HepG2 (cell line): Measurements from ENCODE around the gene KCNK15. TPM values are rescaled to one million over a fixed set of nuclear protein-coding genes. Genes with fewer than 3 reads are reported as not detected.

Experiments used
- ARNTL ChIP-seq: sonication (generic); formaldehyde crosslinking; IDR thresholded peaks from 2 replicates; pipeline ENCODE4 v1.4.0; 2020; ENCODE audit warnings: mild to moderate bottlenecking, missing genetic modification reagents
- EP300 ChIP-seq, 3 experiments: sonication (generic) in 1 of 3; formaldehyde crosslinking in 1 of 3; IDR thresholded peaks; 2 replicates each; pipeline versions ENCODE4 v1.5.1 to v1.6.1; 2011 to 2020; ENCODE audit warnings: low read depth in 2 of 3, low read length in 2 of 3, borderline replicate concordance in 1 of 3, improper control_type of control experiment in 1 of 3, mild to moderate bottlenecking in 1 of 3, missing genetic modification reagents in 1 of 3, moderate library complexity in 1 of 3
- FOXC1 ChIP-seq: sonication (generic); formaldehyde crosslinking; IDR thresholded peaks from 2 replicates; pipeline ENCODE4 v1.8.0; 2022; ENCODE audit warnings: mild to moderate bottlenecking, missing genetic modification reagents, borderline replicate concordance
- FOXK2 ChIP-seq: fragments of 450-650 bp; IDR thresholded peaks from 2 replicates; pipeline ENCODE4 v1.6.1; 2016
- GATA4 ChIP-seq: sonication (generic); IDR thresholded peaks from 2 replicates; pipeline ENCODE4 v1.6.1; 2016; ENCODE audit warnings: antibody characterized with exemption, low read depth, borderline replicate concordance
- HMG20B ChIP-seq: conservative IDR thresholded peaks from 2 replicates; pipeline ENCODE4 v1.6.1; 2016; ENCODE audit warnings: missing genetic modification reagents, missing compliant biosample characterization
- JARID2 ChIP-seq: sonication (generic); formaldehyde crosslinking; IDR thresholded peaks from 2 replicates; pipeline ENCODE4 v1.8.1; 2023; ENCODE audit warnings: missing genetic modification reagents, inconsistent platforms; ENCODE audit not compliant: insufficient replicate concordance
- MED13 ChIP-seq: sonication (generic); formaldehyde crosslinking; IDR thresholded peaks from 2 replicates; pipeline ENCODE4 v1.5.0; 2020; ENCODE audit warnings: missing genetic modification reagents
- MEIS2 ChIP-seq: sonication (generic); formaldehyde crosslinking; IDR thresholded peaks from 2 replicates; pipeline ENCODE4 v1.9.0; 2021; ENCODE audit warnings: mild to moderate bottlenecking, missing genetic modification reagents
- PRMT3 ChIP-seq: sonication (generic); formaldehyde crosslinking; IDR thresholded peaks from 2 replicates; pipeline ENCODE4 v1.8.1; 2022; ENCODE audit warnings: low read depth, mild to moderate bottlenecking, moderate library complexity, missing genetic modification reagents, borderline replicate concordance
- SP1 ChIP-seq, 2 experiments: fragments of 450-650 bp in 1 of 2; sonication (generic) in 1 of 2; formaldehyde crosslinking in 1 of 2; IDR thresholded peaks; 2 replicates each; pipeline versions ENCODE4 v1.4.0 to v1.6.1; 2016 to 2020; ENCODE audit warnings: missing genetic modification reagents in 1 of 2
- ZNF12 ChIP-seq: sonication (generic); formaldehyde crosslinking; IDR thresholded peaks from 2 replicates; pipeline ENCODE4 v1.5.0; 2020; ENCODE audit warnings: missing genetic modification reagents
- ZNF205 ChIP-seq: IDR thresholded peaks from 2 replicates; pipeline ENCODE4 v1.6.1; 2018; ENCODE audit warnings: missing biosample characterization, missing genetic modification reagents
- ZNF382 ChIP-seq: sonication (generic); formaldehyde crosslinking; IDR thresholded peaks from 2 replicates; pipeline ENCODE4 v1.5.0; 2020; ENCODE audit warnings: missing genetic modification reagents, mild to moderate bottlenecking, borderline replicate concordance
- ZNF598 ChIP-seq: sonication (generic); formaldehyde crosslinking; IDR thresholded peaks from 2 replicates; pipeline ENCODE4 v1.5.1; 2020; ENCODE audit warnings: mild to moderate bottlenecking, missing genetic modification reagents, borderline replicate concordance
- ZSCAN21 ChIP-seq: sonication (generic); formaldehyde crosslinking; IDR thresholded peaks from 2 replicates; pipeline ENCODE4 v1.8.0; 2022; ENCODE audit warnings: mild to moderate bottlenecking, missing genetic modification reagents, moderate library complexity, borderline replicate concordance
- polyA plus RNA-seq, 8 experiments: library from polyadenylated mRNA; depleted of rRNA in 3 of 8; stranded (reverse) in 7 of 8; unstranded in 1 of 8; fragments of >200 nt; fragmentation: Illumina TruSeq in 4 of 8; extraction: Trizol in 4 of 8; gene quantifications; 2 replicates each; pipeline versions ENCODE4 v1.2.1 to v1.2.3, GENCODE V29; 2011 to 2016; ENCODE audit warnings: low read depth in 4 of 8, missing spikeins in 1 of 8, mixed read lengths in 1 of 8; ENCODE audit not compliant: insufficient read depth in 1 of 8
- total RNA-seq, 5 experiments: library from RNA; depleted of rRNA; stranded (reverse); fragments of >200 nt; fragmentation: Illumina TruSeq; extraction: Trizol; gene quantifications; 2 replicates each; pipeline ENCODE4 v1.2.3, GENCODE V29; 2016; ENCODE audit warnings: low read depth in 1 of 5
- TF ChIP-seq, protein P1 (sequence below): sonication (generic); formaldehyde crosslinking; IDR thresholded peaks from 2 replicates; pipeline ENCODE4 v1.4.0; 2020; ENCODE audit warnings: missing genetic modification reagents
- TF ChIP-seq, protein P2 (sequence below): sonication (generic); formaldehyde crosslinking; IDR thresholded peaks from 2 replicates; pipeline ENCODE4 v1.4.0; 2020; ENCODE audit warnings: mild to moderate bottlenecking, low read depth, missing genetic modification reagents
- TF ChIP-seq, protein P3 (sequence below): sonication (generic); formaldehyde crosslinking; IDR thresholded peaks from 2 replicates; pipeline ENCODE4 v1.4.0; 2020; ENCODE audit warnings: missing genetic modification reagents, borderline replicate concordance
- TF ChIP-seq, protein P4 (sequence below): IDR thresholded peaks from 2 replicates; pipeline ENCODE4 v1.6.1; 2016
- TF ChIP-seq, protein P5 (sequence below): sonication (generic); formaldehyde crosslinking; IDR thresholded peaks from 2 replicates; pipeline ENCODE4 v1.5.1; 2020; ENCODE audit warnings: missing genetic modification reagents, mild to moderate bottlenecking, borderline replicate concordance

Gene KCNK15
- total and polyA plus RNA-seq, 2 of the 13 experiments (the other 11 are each of a cell fraction or from before 2014, with no cell fraction given): 0.03 TPM; not detected in 1

DNA sequence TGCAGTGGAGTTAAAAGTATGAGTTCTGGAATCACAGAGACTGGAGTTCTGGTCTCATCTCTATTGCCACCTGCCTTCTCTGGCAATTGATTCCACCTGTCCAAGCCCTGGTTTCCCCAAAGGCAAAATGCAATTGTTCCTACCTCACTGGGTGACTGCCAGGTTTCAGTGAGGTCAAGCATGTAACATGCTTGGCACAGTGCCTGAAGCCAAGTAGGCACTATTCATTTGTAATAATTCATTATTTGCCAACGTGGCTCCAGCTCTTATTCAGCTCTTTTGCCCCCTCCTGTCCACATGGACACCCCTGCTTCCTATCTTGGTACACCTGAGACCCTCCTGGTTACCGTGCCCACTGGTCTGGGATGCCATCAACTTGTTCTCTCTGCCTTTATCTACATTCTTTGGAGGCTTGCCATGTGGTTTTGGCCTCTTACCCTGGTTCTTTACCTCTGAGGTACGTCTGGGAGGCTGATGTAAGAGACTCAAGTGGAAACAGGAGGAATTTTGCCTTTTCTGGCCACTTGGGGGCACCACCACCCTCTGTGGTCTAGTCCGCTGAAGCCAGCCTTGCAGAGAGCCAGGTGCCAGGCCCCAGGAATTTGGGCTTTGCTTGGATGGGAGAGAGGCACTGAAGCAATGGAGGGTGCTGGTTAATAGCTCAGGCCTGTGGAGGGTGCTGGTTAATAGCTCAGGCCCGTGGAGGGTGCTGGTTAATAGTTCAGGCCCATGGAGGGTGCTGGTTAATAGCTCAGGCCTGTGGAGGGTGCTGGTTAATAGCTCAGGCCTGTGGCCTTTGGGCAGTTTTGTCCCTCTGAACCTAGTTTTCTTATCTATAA is 1.7 kb downstream of the KCNK15 start (continued):
- TF ChIP-seq ZSCAN21 (CRISPR knock-in tag) (peak; percentile 25; the same call in 1 of the 2 replicates), SP1 (IDR thresholded peaks at IDR 0.05) (no peak), SP1 (CRISPR knock-in tag; IDR thresholded peaks at IDR 0.05) (no peak), ARNTL (CRISPR knock-in tag) (no peak), HMG20B (CRISPR knock-in tag) (no peak), ZNF382 (CRISPR knock-in tag) (no peak), FOXK2 (no peak), ZNF598 (CRISPR knock-in tag) (no peak), MED13 (CRISPR knock-in tag) (no peak), MEIS2 (no peak), GATA4 (no peak), ZNF12 (CRISPR knock-in tag) (no peak), JARID2 (CRISPR knock-in tag) (no peak), FOXC1 (CRISPR knock-in tag) (0 out of 2 replicates have a peak, but pooled peaks have one; percentile 26), EP300 (IDR thresholded peaks at IDR 0.05; ENCODE audit: low read depth in 2 of 2, low read length in 2 of 2) (no peak), EP300 (CRISPR knock-in tag; IDR thresholded peaks at IDR 0.05; ENCODE audit: borderline replicate concordance) (no peak), PRMT3 (no peak), ZNF205 (no peak)
- TF ChIP-seq, protein P1, sequence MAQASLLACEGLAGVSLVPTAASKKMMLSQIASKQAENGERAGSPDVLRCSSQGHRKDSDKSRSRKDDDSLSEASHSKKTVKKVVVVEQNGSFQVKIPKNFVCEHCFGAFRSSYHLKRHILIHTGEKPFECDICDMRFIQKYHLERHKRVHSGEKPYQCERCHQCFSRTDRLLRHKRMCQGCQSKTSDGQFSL (CRISPR knock-in tag): no peak
- TF ChIP-seq, protein P2, sequence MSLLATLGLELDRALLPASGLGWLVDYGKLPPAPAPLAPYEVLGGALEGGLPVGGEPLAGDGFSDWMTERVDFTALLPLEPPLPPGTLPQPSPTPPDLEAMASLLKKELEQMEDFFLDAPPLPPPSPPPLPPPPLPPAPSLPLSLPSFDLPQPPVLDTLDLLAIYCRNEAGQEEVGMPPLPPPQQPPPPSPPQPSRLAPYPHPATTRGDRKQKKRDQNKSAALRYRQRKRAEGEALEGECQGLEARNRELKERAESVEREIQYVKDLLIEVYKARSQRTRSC (CRISPR knock-in tag): no peak
- TF ChIP-seq, protein P3, sequence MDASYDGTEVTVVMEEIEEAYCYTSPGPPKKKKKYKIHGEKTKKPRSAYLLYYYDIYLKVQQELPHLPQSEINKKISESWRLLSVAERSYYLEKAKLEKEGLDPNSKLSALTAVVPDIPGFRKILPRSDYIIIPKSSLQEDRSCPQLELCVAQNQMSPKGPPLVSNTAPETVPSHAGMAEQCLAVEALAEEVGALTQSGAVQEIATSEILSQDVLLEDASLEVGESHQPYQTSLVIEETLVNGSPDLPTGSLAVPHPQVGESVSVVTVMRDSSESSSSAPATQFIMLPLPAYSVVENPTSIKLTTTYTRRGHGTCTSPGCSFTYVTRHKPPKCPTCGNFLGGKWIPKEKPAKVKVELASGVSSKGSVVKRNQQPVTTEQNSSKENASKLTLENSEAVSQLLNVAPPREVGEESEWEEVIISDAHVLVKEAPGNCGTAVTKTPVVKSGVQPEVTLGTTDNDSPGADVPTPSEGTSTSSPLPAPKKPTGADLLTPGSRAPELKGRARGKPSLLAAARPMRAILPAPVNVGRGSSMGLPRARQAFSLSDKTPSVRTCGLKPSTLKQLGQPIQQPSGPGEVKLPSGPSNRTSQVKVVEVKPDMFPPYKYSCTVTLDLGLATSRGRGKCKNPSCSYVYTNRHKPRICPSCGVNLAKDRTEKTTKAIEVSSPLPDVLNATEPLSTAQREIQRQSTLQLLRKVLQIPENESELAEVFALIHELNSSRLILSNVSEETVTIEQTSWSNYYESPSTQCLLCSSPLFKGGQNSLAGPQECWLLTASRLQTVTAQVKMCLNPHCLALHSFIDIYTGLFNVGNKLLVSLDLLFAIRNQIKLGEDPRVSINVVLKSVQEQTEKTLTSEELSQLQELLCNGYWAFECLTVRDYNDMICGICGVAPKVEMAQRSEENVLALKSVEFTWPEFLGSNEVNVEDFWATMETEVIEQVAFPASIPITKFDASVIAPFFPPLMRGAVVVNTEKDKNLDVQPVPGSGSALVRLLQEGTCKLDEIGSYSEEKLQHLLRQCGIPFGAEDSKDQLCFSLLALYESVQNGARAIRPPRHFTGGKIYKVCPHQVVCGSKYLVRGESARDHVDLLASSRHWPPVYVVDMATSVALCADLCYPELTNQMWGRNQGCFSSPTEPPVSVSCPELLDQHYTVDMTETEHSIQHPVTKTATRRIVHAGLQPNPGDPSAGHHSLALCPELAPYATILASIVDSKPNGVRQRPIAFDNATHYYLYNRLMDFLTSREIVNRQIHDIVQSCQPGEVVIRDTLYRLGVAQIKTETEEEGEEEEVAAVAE: no peak
- TF ChIP-seq, protein P4, sequence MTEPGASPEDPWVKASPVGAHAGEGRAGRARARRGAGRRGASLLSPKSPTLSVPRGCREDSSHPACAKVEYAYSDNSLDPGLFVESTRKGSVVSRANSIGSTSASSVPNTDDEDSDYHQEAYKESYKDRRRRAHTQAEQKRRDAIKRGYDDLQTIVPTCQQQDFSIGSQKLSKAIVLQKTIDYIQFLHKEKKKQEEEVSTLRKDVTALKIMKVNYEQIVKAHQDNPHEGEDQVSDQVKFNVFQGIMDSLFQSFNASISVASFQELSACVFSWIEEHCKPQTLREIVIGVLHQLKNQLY (CRISPR knock-in tag): no peak
- TF ChIP-seq, protein P5, sequence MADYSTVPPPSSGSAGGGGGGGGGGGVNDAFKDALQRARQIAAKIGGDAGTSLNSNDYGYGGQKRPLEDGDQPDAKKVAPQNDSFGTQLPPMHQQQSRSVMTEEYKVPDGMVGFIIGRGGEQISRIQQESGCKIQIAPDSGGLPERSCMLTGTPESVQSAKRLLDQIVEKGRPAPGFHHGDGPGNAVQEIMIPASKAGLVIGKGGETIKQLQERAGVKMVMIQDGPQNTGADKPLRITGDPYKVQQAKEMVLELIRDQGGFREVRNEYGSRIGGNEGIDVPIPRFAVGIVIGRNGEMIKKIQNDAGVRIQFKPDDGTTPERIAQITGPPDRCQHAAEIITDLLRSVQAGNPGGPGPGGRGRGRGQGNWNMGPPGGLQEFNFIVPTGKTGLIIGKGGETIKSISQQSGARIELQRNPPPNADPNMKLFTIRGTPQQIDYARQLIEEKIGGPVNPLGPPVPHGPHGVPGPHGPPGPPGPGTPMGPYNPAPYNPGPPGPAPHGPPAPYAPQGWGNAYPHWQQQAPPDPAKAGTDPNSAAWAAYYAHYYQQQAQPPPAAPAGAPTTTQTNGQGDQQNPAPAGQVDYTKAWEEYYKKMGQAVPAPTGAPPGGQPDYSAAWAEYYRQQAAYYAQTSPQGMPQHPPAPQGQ: no peak
